ENCODE measurements around the gene ZBTB22. TPM values are rescaled to one million over a fixed set of nuclear protein-coding genes. Genes with fewer than 3 reads are reported as not detected.

Gene ZBTB22
- total RNA-seq, 1 donor from 2014 or later = 23.4 TPM

DNA sequence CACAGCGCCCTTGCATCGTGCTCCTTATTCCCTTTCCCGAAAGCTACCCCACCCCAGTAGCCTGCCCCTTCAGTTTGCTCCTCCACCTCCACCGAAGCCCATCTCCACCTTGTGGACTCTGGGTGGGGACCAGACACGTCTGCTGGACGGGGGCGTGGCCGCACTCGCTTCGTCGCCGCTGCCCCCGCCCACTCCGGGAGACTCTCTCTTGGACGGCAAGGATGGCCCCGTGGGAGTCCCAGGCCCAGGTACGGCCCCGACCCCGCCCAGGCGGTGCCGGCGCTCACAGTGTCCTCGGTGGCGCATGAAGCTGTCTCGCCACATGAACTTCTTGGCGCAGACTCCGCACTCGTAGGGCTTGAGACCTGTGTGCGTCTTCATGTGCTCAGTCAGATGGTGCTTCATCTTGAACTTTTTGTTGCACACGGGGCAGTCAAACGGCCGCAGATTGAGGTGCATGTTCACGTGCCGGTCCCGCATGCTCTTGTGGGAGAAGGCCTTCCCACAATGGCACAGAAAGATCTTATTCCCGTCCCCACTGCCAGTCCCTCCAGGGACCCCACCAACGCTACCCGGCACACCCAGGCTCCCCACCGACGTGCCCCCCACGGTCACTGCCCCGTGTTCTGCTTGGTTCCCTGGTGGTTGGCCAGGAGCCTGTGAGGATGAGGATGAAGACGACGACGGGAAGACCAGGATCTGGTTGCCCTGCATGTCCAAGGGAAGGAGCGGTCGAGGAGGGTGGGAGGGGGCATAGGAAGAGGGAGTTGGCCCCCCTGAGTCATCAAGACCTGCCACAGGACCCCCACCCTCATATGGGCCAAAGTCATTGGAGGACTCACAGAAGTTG is 2.4 kb downstream of the ZBTB22 start:
- Mint-ChIP-seq H3K27me3 (ENCODE audit: low read depth) (peaks cover 33% of the 10 kb centered on the region), H3K9me3 (no peaks in the 10 kb centered on the region), H3K36me3 (ENCODE audit: low read depth) (peaks cover 19% of the 10 kb centered on the region), H3K4me3 (peak overlapping the region; percentile 95), H3K27ac (ENCODE audit: unreplicated experiment) (no peak overlapping the region), H3K4me1 (peaks cover 66% of the 10 kb centered on the region)
- TF ChIP-seq CTCF (conservative IDR thresholded peaks at IDR 0.05) = no peak
- no peak for DNase-seq (ENCODE audit: low read depth, low spot score)

DNA sequence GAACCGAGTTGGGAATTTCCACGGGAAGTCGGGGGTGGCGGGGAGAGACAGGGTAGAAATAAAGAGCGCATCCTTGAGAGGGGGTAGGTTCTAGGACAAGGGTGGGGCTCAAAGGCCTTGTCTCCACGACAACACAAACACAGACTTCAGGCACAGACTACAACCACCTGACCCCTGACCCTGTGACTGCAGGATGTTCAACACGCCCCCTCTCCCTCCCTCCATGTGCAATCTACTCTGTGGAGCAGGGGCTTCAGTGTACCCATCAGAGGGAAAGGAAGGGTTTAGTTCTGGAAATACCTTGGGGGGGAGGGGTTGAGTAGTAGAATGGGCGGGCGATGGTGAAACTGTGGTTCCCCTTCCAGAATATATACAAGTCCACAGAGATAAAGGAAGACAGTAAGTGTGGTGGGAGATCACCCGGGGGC is 3.0 kb downstream of the ZBTB22 start:
- Mint-ChIP-seq H3K4me1 (peaks cover 59% of the 10 kb centered on the region), H3K27me3 (ENCODE audit: low read depth) (peaks cover 33% of the 10 kb centered on the region), H3K27ac (ENCODE audit: unreplicated experiment) (no peak overlapping the region), H3K36me3 (ENCODE audit: low read depth) (peaks cover 13% of the 10 kb centered on the region), H3K4me3 (peak overlapping the region; percentile 95), H3K9me3 (no peaks in the 10 kb centered on the region)
- no peak for DNase-seq (ENCODE audit: low read depth, low spot score)
- no peak for TF ChIP-seq CTCF (conservative IDR thresholded peaks at IDR 0.05)

- Mint-ChIP-seq H3K9me3 (no peaks in the 10 kb centered on the region), H3K4me3 (peak within 1 kb of the TSS; percentile 95), H3K27me3 (ENCODE audit: low read depth) (peaks cover 33% of the 10 kb centered on the region), H3K4me1 (peaks cover 53% of the 10 kb centered on the region), H3K36me3 (ENCODE audit: low read depth) (peaks cover 9% of the 10 kb centered on the region), H3K27ac (ENCODE audit: unreplicated experiment) (peak within 1 kb of the TSS; percentile 58)
- no peak for DNase-seq (ENCODE audit: low read depth, low spot score)
- TF ChIP-seq CTCF (conservative IDR thresholded peaks at IDR 0.05) = no peak
Observed at GRCh38 chr6:33313709-33314514, 3.6 kb downstream of the ZBTB22 start, which contains the start of gene TAPBP. TSS of gene TAPBP (minus strand) at chr6:33314078. CDS start at chr6:33314041, 37 bp downstream.

GRCh38 chr6:33313105-33313708 is 4.3 kb downstream of the ZBTB22 start:
- TF ChIP-seq CTCF (conservative IDR thresholded peaks at IDR 0.05) = no peak
- Mint-ChIP-seq H3K27me3 (ENCODE audit: low read depth) (peaks cover 33% of the 10 kb centered on the region), H3K9me3 (no peaks in the 10 kb centered on the region), H3K27ac (ENCODE audit: unreplicated experiment) (peak overlapping the region; percentile 58), H3K4me3 (peak overlapping the region; percentile 95), H3K36me3 (ENCODE audit: low read depth) (peaks cover 4% of the 10 kb centered on the region), H3K4me1 (peaks cover 46% of the 10 kb centered on the region)
- no peak for DNase-seq (ENCODE audit: low read depth, low spot score)

DNA sequence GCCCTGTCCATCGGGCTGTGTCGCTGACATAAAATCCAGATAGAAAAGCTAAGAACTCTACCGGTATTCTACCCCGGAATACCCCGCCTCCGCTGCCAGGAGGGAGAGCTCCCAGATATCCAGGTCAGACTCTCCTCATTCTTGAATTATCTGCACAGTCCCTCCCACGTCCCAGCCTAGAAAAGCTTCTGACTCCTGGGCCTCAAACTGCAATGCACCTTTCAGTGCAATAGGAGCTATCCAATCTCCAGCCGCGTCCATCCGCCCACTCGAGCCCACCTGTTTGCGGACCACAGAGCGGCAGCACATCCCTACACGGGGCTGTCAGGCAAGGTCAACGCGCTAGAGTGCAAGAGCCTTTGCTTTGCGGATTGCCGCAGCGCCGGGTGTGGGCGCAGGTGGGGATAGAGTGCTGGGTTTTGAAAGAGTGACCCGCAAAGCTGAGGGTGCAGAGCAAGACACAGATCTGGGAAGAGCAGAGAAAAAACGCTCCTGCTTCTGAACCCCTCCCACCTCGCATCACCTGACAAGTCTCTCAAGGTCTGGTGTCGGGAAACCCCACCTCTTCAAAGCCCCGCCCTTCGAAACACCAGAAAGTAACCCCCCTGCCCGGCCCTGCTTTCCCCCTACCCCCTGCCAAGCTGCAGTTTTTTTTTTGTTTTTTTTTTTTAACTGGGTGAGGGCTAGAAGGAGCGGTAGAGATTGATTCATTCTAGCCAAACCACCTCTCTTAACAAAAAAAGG is 5.0 kb downstream of the ZBTB22 start:
- H3K9me3 Mint-ChIP-seq = no peaks in the 10 kb centered on the region
- DNase-seq (ENCODE audit: low read depth, low spot score) = no peak
- TF ChIP-seq CTCF (conservative IDR thresholded peaks at IDR 0.05) = no peak
- no peaks in the 10 kb centered on the region for H3K36me3 Mint-ChIP-seq (ENCODE audit: low read depth)
- peaks cover 40% of the 10 kb centered on the region for H3K4me1 Mint-ChIP-seq
- H3K4me3 Mint-ChIP-seq = peak overlapping the region; percentile 95
- no peak overlapping the region for H3K27ac Mint-ChIP-seq (ENCODE audit: unreplicated experiment)
- peaks cover 29% of the 10 kb centered on the region for H3K27me3 Mint-ChIP-seq (ENCODE audit: low read depth)

All from neural crest cell (in vitro differentiated cells).